Measurements from ENCODE around the gene CIROP. TPM values are rescaled to one million over a fixed set of nuclear protein-coding genes. Genes with fewer than 3 reads are reported as not detected.

Gene CIROP
- total RNA-seq, 2 experiments from 2014 or later = not detected

DNA sequence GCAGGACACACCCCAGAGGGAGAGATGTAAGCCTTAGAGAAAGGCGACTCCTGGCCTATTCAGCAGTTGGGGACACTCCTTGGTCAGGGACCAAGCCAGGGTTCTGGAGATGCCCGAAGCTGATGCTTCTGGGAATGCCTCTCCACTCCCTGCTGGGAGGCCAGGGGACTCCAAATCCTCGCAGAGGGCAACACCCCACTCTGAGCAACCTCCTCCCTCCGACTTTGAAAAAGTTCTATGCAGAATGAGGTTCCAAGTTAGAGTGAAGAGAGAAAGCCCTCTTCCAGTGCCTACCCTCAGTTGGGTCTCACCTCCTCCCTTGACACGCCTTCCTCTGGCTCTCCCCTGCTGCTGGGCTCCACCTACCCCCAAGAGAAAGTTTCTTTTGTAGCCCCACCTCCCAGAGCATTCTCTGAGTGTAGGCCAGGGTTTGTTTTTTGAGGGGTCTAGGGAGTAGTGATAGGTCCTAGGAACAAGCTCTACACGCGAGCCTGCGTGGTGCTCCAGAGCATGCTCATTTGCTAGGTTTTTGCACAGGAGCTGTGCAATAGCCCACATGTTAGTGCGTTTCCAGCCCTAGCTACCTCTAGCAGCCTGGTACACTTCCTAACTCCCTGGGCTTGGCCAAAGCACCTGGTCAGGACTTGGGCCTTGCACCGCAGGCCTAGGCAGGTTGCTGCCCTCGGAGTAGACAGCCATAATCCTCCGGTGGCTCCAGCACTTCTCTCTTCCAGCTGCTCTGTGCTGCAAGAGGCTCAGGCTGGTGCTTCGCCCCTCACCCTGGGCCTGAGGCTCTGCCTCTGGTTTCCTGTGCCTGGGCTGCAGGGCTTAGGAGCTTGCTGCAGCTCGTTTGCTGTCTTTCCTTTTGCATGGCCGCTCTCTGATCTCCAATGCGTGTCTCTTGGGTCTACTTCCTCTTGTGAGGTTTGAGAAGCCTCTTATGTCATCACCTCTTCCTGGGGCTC, 14.9 kb upstream of the CIROP start:
- H3K9me3 Mint-ChIP-seq = no peaks in the 10 kb centered on the region
- H3K4me1 Mint-ChIP-seq (ENCODE audit: low read depth) = peaks cover 38% of the 10 kb centered on the region
- DNase-seq = peak; percentile 35
- H3K36me3 Mint-ChIP-seq = no peaks in the 10 kb centered on the region
- H3K27ac Mint-ChIP-seq = peak overlapping the region; percentile 58
- no peak overlapping the region for H3K4me3 Mint-ChIP-seq
- intact Hi-C loops (cut with micrococcal nuclease) = loop anchor here (1.0 kb wide), 3 partner anchors 64 to 180 kb away; partner anchors contain the start of gene SLC7A8
- CTCF ChIA-PET = interaction anchor here (0.6 to 4.1 kb wide), 21 partner anchors 8 to 273 kb away, joined by 3 to 223 read pairs (median 14); partner anchors contain the start of genes C14orf119, PABPN1, PPP1R3E and SLC7A8
- POLR2A ChIA-PET = interaction anchor here (1.6 kb wide), 1 partner anchor 25 kb away, joined by 8 read pairs; the partner anchor contains the start of genes ACIN1 and C14orf119
- peaks cover 2% of the 10 kb centered on the region for H3K27me3 Mint-ChIP-seq

DNA sequence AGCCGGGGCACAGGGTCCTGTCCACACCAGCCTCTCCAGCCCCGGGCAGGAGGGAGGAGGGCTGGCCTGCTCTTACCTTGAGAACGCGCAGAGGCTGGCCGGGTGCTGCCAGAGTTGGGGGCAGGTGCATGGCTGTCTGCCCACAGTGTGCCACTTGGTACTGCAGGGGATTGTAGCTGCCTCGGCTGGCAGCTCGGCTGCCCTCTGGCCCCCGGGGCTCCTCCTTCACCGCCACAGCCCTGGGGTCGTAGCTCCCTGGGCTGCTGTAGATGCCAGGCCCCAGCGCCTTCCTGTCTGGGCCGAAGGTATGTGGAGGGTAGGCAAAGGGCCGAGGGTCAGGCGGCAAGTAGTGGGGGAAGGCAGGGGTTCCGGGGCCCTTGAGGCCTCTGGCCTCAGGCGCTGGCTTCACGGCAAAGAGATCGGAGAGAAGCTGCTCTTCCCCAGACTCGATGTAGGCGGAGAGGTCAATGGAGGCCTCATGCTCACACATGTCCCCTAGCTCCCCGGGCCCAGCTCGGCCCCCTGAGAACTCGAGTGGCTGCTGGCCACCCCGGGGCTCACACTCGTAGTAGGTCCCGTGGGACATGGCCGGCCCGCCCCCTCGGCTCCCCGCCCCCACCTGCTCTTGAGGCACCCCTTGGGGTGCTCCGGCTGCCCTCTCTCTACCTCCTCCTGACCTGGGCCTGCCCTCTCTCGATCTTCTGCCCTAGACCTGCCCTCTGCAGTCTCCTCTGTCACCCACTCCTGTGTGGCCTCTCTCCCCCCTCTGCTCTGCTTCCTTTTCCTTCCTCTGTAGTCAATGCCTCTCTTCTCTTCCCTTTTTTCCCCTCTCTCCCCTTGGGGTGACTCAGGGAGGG, 13.9 kb upstream of the CIROP start, which contains the start of gene CEBPE:
TSS of gene CEBPE (minus strand) at position 750 of the 857 bp plus-strand sequence. CDS start at position 586, 164 bp downstream.
- peaks cover 41% of the 10 kb centered on the region for H3K4me1 Mint-ChIP-seq (ENCODE audit: low read depth)
- peaks cover 2% of the 10 kb centered on the region for H3K27me3 Mint-ChIP-seq
- CTCF ChIA-PET = interaction anchor here (0.7 to 4.1 kb wide), 4 partner anchors 24 to 67 kb away, joined by 3 to 223 read pairs (median 33); partner anchors contain the start of genes ACIN1, C14orf119 and SLC7A8
- no peak within 1 kb of the TSS for H3K4me3 Mint-ChIP-seq
- H3K9me3 Mint-ChIP-seq = no peaks in the 10 kb centered on the region
- no peaks in the 10 kb centered on the region for H3K36me3 Mint-ChIP-seq
- POLR2A ChIA-PET = interaction anchor here (1.6 kb wide), 1 partner anchor 24 kb away, joined by 8 read pairs; the partner anchor contains the start of genes ACIN1 and C14orf119
- no peak for DNase-seq
- intact Hi-C loops (cut with micrococcal nuclease) = no loop called here
- peak within 1 kb of the TSS; percentile 58 for H3K27ac Mint-ChIP-seq

DNA sequence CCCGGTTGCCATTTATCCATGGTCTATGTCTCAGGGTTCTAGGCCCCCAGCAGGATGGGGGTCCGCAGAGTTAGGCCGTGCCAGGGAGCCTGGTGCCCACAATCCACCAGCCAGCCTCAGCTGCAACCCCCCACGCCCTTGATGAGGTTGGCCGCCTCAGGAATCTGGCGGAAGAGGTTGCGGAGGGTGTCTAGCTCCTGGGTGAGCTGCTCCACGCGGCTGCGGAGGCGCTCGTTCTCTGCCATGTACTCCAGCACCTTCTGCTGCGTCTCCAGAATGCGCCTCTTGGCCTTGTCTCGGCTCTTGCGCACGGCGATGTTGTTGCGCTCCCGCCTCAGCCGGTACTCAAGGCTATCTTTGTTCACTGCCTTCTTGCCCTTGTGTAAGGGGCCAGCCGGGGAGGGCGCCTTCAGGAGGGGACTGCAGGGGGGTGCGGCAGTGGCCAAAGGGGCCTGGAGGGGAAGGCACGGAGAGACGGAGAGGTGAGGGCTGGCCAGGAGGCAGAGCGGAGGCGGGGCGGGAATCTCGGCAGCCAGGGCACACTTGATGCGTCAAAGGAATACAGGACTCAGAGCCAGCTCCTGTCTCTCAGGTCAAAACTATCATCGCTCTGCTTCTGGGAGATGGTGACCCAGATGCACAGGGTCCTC, 12.7 kb upstream of the CIROP start:
- intact Hi-C loops (cut with micrococcal nuclease) = no loop called here
- Mint-ChIP-seq H3K4me3 (no peak overlapping the region), H3K9me3 (no peaks in the 10 kb centered on the region), H3K36me3 (no peaks in the 10 kb centered on the region), H3K27ac (no peak overlapping the region), H3K27me3 (peaks cover 2% of the 10 kb centered on the region), H3K4me1 (ENCODE audit: low read depth) (peaks cover 41% of the 10 kb centered on the region)
- ChIA-PET CTCF (interaction anchor here (1.1 to 1.7 kb wide), 2 partner anchors 49 to 69 kb away, joined by 4 read pairs; no protein-coding TSS in a partner anchor), POLR2A (no interaction called here)
- no peak for DNase-seq

DNA sequence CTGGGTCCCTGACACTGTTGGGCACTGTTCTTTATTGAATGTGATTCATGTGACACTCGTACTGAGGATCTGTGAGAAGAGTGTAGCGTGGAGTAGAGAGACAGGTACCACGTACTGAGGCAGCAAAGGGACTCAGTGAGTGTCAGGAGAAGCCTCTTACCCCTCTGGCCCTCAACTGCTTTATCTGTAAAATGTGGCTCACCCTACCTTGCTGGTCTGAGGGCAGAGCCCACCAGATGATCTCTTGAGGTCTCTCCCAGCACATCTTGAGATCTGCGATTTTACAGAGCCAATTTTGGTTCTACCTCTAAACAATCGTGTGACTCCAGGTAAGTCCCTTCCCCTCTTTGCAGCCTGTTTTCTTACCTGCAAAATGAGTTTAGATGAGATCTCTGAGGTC, 11.1 kb upstream of the CIROP start:
- DNase-seq = no peak
- intact Hi-C loops (cut with micrococcal nuclease) = no loop called here
- Mint-ChIP-seq H3K4me3 (no peak overlapping the region), H3K36me3 (no peaks in the 10 kb centered on the region), H3K4me1 (ENCODE audit: low read depth) (peaks cover 35% of the 10 kb centered on the region), H3K27ac (no peak overlapping the region), H3K27me3 (peaks cover 2% of the 10 kb centered on the region), H3K9me3 (no peaks in the 10 kb centered on the region)
- CTCF ChIA-PET = interaction anchor here (1.0 to 1.1 kb wide), 2 partner anchors 38 to 72 kb away, joined by 3 to 4 read pairs; no protein-coding TSS in a partner anchor
- POLR2A ChIA-PET = no interaction called here

DNA sequence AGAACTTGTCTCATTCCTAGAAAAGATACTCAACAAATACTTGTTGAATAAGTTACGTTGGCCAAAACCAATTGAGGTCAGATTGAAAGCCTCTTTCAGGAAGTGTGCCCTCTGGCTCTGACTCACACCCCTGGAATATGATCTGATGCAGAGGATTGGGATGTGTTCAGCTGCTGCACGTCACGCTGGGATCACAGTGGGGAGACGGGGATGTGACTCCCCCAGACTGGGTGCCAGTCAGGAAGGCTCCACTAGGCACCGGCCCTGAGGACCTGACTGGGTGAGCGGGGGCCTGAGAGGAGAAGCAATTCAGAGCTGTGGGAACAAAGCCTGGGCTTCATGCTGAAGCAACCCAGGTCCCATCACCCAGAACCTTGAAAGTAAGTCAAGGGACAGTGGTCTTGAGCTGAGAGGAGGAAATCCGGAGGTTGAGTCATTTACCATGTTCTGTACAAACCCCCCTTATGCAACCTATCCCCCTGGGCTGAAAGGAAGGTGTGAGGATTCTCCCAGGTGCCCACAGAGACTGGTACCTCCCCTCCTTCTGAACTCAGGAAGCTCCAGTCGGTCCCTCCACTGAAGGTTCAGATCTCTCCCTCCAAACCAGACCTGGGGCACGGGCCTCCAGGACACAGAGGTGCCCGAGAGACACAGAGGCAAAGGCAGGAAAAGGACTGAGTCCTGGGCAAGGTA, 10.4 kb upstream of the CIROP start:
- Mint-ChIP-seq H3K27ac (no peak overlapping the region), H3K4me3 (no peak overlapping the region), H3K9me3 (no peaks in the 10 kb centered on the region), H3K4me1 (ENCODE audit: low read depth) (peaks cover 27% of the 10 kb centered on the region), H3K27me3 (peaks cover 2% of the 10 kb centered on the region), H3K36me3 (no peaks in the 10 kb centered on the region)
- DNase-seq = no peak
- ChIA-PET CTCF (no interaction called here), POLR2A (no interaction called here)
- intact Hi-C loops (cut with micrococcal nuclease) = no loop called here

DNA sequence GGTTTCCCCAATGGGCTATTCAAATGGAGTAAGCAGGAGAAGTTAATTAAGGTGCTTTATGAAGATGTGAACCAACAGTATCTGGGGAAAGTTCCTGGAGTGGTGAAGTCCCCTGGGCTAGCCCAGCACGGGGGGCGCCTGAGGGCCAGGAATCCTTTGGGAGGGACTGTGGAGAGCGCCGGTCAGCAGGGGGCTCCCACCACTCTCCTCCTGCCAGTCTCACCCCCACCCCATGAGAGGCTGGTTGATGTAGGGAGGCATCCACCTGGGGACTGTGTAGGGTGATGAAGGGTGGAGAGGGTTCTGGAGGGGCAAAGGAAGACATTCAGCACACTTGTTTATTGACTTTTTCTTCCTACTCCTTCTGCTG, 9.9 kb upstream of the CIROP start:
- POLR2A ChIA-PET = no interaction called here
- intact Hi-C loops (cut with micrococcal nuclease) = no loop called here
- no peak for DNase-seq
- no peak overlapping the region for H3K27ac Mint-ChIP-seq
- H3K4me1 Mint-ChIP-seq (ENCODE audit: low read depth) = peaks cover 23% of the 10 kb centered on the region
- H3K9me3 Mint-ChIP-seq = no peaks in the 10 kb centered on the region
- H3K36me3 Mint-ChIP-seq = no peaks in the 10 kb centered on the region
- peaks cover 2% of the 10 kb centered on the region for H3K27me3 Mint-ChIP-seq
- CTCF ChIA-PET = interaction anchor here (2.4 kb wide), 1 partner anchor 46 kb away, joined by 13 read pairs; no protein-coding TSS in a partner anchor
- H3K4me3 Mint-ChIP-seq = no peak overlapping the region

DNA sequence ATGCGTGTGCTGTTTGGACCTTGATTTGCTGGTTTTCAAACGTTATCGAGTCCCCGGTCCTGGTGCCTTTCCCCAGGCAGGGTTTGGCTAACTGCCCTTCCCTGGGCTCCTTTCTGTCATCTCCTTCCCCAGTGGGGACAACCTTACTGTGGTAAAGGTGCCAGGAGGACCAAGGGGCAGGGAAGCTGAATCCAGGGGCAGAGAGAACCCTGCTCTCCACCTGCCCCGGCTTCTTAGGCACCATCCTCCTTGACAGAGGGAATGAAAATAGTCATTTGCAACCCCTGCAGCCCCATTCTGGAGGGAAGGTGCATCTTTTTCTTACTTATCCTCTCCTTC, 9.3 kb upstream of the CIROP start:
- POLR2A ChIA-PET = no interaction called here
- no peaks in the 10 kb centered on the region for H3K36me3 Mint-ChIP-seq
- H3K27me3 Mint-ChIP-seq = peaks cover 2% of the 10 kb centered on the region
- H3K4me3 Mint-ChIP-seq = no peak overlapping the region
- H3K9me3 Mint-ChIP-seq = no peaks in the 10 kb centered on the region
- no peak for DNase-seq
- no peak overlapping the region for H3K27ac Mint-ChIP-seq
- CTCF ChIA-PET = interaction anchor here (2.2 to 2.5 kb wide), 3 partner anchors 37 to 73 kb away, joined by 9 to 15 read pairs (median 13); no protein-coding TSS in a partner anchor
- intact Hi-C loops (cut with micrococcal nuclease) = no loop called here
- H3K4me1 Mint-ChIP-seq (ENCODE audit: low read depth) = peaks cover 18% of the 10 kb centered on the region

DNA sequence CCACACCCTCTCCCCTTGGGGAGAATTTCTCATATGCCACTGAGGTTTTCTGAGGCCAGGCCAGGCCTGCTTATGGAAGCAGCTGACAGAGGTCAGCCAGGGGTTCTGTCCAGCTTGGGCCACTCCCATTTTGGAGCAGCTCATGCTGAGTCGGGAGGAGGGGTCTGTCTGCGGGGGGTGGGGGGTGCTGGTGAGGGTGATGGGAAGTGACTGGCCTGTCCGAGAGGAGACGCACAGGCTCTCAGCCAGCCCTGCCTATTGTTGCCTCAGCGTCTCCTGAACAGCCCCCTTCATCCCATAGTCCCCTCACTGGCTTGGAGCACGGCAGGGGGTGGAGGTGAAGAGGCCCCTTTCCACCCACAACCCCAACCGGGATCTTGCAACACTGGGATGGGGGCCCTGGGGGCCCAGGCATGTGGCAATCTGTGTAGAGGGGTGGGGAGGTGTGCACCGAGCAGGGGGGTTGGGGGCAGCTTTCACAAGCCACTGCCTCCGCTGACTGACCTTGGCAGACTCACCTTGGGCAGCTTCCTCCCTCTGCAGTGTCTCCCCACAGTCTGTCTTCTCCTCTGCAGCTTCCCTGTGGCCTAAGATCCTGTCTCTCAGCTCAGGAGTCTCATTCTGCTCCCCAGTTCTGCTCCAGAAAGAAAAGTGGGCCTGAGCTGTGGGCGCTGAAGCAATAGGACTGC, 8.8 kb upstream of the CIROP start:
- ChIA-PET POLR2A (interaction anchor here (1.0 kb wide), 1 partner anchor 13 kb away, joined by 4 read pairs; no protein-coding TSS in a partner anchor), CTCF (interaction anchor here (1.0 to 4.4 kb wide), 5 partner anchors 7 to 142 kb away, joined by 3 to 43 read pairs (median 13); no protein-coding TSS in a partner anchor)
- intact Hi-C loops (cut with micrococcal nuclease) = no loop called here
- Mint-ChIP-seq H3K4me1 (ENCODE audit: low read depth) (peaks cover 14% of the 10 kb centered on the region), H3K27ac (no peak overlapping the region), H3K9me3 (no peaks in the 10 kb centered on the region), H3K4me3 (no peak overlapping the region), H3K36me3 (no peaks in the 10 kb centered on the region), H3K27me3 (peaks cover 2% of the 10 kb centered on the region)
- DNase-seq = no peak

DNA sequence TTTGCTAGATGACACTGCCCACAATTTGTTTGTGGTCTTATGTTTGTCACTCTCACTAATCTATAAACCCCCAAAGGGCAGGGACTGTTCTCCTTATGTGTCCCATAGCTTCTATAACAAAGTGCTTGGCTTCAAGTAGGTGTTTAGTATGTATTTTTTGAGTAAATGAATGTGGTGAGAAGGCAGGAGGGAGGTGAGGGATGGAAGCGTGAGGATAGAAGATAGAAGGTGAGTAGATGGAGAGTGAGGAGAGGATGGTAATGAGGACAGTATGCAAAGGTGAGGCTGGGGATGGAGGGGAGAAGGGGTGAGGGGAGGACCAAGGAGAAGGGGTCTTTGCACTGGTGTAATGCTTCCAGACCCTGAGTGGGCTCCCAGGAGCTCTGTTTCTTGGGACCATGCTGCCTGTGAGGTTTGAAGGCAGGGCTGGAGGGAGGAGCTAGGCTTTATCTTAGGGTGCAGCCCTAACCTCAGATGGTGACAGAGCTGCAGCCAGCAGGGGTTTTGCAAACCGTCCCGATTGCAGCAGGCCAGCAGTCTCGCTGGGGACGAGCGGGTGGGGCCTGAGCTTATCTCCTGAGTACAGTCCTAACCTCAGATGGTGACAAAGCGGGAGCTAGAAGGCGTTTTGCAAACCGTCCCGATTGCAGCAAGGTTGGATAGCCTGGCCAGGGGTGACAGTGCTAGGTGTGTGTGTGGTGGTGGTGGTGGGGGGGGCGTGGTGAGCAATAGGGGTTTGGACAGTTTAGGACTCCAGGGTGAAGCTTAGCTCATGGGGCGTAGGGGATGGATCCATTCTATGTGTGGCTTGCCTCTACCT, 7.8 kb upstream of the CIROP start:
- H3K9me3 Mint-ChIP-seq = no peaks in the 10 kb centered on the region
- CTCF ChIA-PET = interaction anchor here (1.0 to 4.4 kb wide), 5 partner anchors 8 to 141 kb away, joined by 3 to 43 read pairs (median 13); no protein-coding TSS in a partner anchor
- POLR2A ChIA-PET = interaction anchor here (1.0 kb wide), 1 partner anchor 12 kb away, joined by 4 read pairs; no protein-coding TSS in a partner anchor
- no peaks in the 10 kb centered on the region for H3K36me3 Mint-ChIP-seq
- H3K27me3 Mint-ChIP-seq = peaks cover 2% of the 10 kb centered on the region
- H3K27ac Mint-ChIP-seq = no peak overlapping the region
- intact Hi-C loops (cut with micrococcal nuclease) = no loop called here
- H3K4me1 Mint-ChIP-seq (ENCODE audit: low read depth) = peaks cover 11% of the 10 kb centered on the region
- no peak for DNase-seq
- no peak overlapping the region for H3K4me3 Mint-ChIP-seq

All from activated CD4-positive, alpha-beta memory T cell treated with anti-CD3 and anti-CD28 coated beads for 36 hours (primary cell).